Stimulated activated naive CD8-positive, alpha-beta T cell treated with anti-CD3 and anti-CD28 coated beads, Interleukin-15, Interleukin-2, amounts not matched to agents 100 ng/mL and 50 ng/mL, for 24 hours (primary cell): ENCODE data around the gene ZNF2.

Source experiments
- H3K27ac Mint-ChIP-seq: one replicate; pipeline ENCODE4 v1.8.0; 2021; ENCODE audit warnings: mild to moderate bottlenecking, mixed read lengths
- H3K27me3 Mint-ChIP-seq: one replicate; pipeline ENCODE4 v1.8.0; 2021; ENCODE audit warnings: mixed read lengths
- H3K36me3 Mint-ChIP-seq: one replicate; pipeline ENCODE4 v1.8.0; 2021; ENCODE audit warnings: low read depth, mixed read lengths
- H3K4me1 Mint-ChIP-seq: one replicate; pipeline ENCODE4 v1.8.0; 2021; ENCODE audit warnings: low read depth, mixed read lengths
- H3K4me3 Mint-ChIP-seq: one replicate; pipeline ENCODE4 v1.8.0; 2021; ENCODE audit warnings: mild to moderate bottlenecking, mixed read lengths
- H3K9me3 Mint-ChIP-seq: one replicate; pipeline ENCODE4 v1.8.0; 2021; ENCODE audit warnings: mixed read lengths

ZNF2 gene

DNA sequence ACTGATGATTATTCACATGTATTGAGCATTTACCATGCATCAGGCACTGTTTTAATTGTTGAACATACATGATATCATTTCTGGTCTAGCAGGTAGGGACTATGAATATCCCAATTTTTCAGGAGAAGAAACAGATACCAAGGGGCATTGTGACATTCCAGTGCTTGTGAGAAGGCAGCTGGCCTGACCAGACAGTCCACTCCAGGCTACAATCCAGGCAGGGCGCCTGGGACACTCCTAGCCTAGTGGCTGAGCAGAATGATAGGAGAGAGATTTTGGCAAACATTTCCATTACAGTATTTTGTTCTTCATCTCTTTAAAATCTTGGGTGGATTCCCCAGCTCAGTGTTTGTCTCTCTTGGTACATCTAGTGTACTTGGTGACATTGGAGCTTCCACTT is 66.6 kb downstream of the ZNF2 start:
- no peak overlapping the region for H3K27ac Mint-ChIP-seq
- peaks cover 48% of the 10 kb centered on the region for H3K9me3 Mint-ChIP-seq
- peaks cover 12% of the 10 kb centered on the region for H3K36me3 Mint-ChIP-seq
- H3K4me1 Mint-ChIP-seq, result no peaks in the 10 kb centered on the region
- H3K27me3 Mint-ChIP-seq, result no peaks in the 10 kb centered on the region
- H3K4me3 Mint-ChIP-seq, result no peak overlapping the region
